Stomach (tissue), 9 donors: ENCODE results near the gene LAMP5. TPM values are rescaled to one million over a fixed set of nuclear protein-coding genes. Genes with fewer than 3 reads are reported as not detected.

Source experiments
- DNase-seq, 2 donors: peaks; one replicate each; pipeline versions ENCODE4 v3.0.0 to v3.0.0-alpha.2; 2013 to 2019
- H3K27ac ChIP-seq, 5 donors: fragments of 200-600 bp in 4 of 5; sonication (generic) in 4 of 5; one replicate each; pipeline ENCODE4 v1.5.1; 2013 to 2019; ENCODE audit warnings: mild to moderate bottlenecking in 1 of 5, moderate library complexity in 1 of 5
- H3K27me3 ChIP-seq, 3 donors: fragments of 200-600 bp; sonication (generic); one replicate each; pipeline ENCODE4 v1.5.1; 2017 to 2019; ENCODE audit warnings: mixed run types in 1 of 3
- H3K36me3 ChIP-seq, 4 donors: fragments of 200-600 bp; sonication (generic); 1 replicate in 3 of 4; 2 replicates in 1 of 4; pipeline ENCODE4 v1.5.1; 2016 to 2019
- H3K4me1 ChIP-seq, 4 donors: fragments of 200-600 bp; sonication (generic); one replicate each; pipeline ENCODE4 v1.5.1; 2016 to 2019
- H3K4me3 ChIP-seq, 4 donors: fragments of 200-600 bp; sonication (generic) in 3 of 4; one replicate each; pipeline ENCODE4 v1.5.1; 2016 to 2019; ENCODE audit warnings: mild to moderate bottlenecking in 1 of 4
- H3K9me3 ChIP-seq, 4 donors: fragments of 200-600 bp; sonication (generic); one replicate each; pipeline ENCODE4 v1.5.1; 2016 to 2019
- EP300 ChIP-seq: sonication (generic); formaldehyde crosslinking; IDR thresholded peaks from one replicate; pipeline ENCODE4 v1.6.1; 2017; ENCODE audit warnings: antibody characterized with exemption
- POLR2A ChIP-seq, 4 donors: fragments of 450-650 bp; IDR thresholded peaks; one replicate each; pipeline ENCODE4 v1.6.1; 2016; ENCODE audit warnings: antibody characterized with exemption in 4 of 4, control low read depth in 2 of 4, mild to moderate bottlenecking in 1 of 4, moderate library complexity in 1 of 4
- POLR2AphosphoS5 ChIP-seq, 3 donors: sonication (generic); formaldehyde crosslinking; IDR thresholded peaks; one replicate each; pipeline ENCODE4 v1.6.1; 2016; ENCODE audit warnings: antibody characterized with exemption in 3 of 3
- WGBS, 5 donors: extraction: QIAGEN DNeasy Blood & Tissue Kit in 3 of 5; methylation state at CpG; one replicate each; pipeline versions ENCODE4 v1.1.5 to v1.1.7; 2013 to 2018; 5-methylcytosine and 5-hydroxymethylcytosine counted together
- intact Hi-C: fragments of 100-400 bp; cut with DNase I; formaldehyde crosslinking; loops from one replicate; pipeline ENCODE4 v1.15.1; 2023; ENCODE audit warnings: low total_unique reads
- polyA plus RNA-seq, 3 donors: library from polyadenylated mRNA; stranded (reverse); fragments of 200-250 nt; gene quantifications; one replicate each; pipeline ENCODE4 v1.2.3, GENCODE V29; 2013
- total RNA-seq, 5 donors: library from RNA; depleted of rRNA; stranded (reverse); fragments of >200 nt; gene quantifications; one replicate each; pipeline versions ENCODE4 v1.1.0 to v1.2.3, GENCODE V29; 2014 to 2016
- TF ChIP-seq, protein P1 (sequence below), 7 experiments: fragments of 450-650 bp in 4 of 7; fragments of 200-600 bp in 3 of 7; sonication (generic) in 3 of 7; IDR thresholded peaks; one replicate each; pipeline ENCODE4 v1.5.1; 2016 to 2019; ENCODE audit warnings: antibody characterized with exemption in 7 of 7, control low read depth in 2 of 7, mild to moderate bottlenecking in 1 of 7
- donor health status: healthy with polysubstance abuse.
- donor health status: Bipolar disorder and iron deficiency.
- donor health status: healthy.

Gene LAMP5
- total and polyA plus RNA-seq, 8 donors: 0.20 to 2.9 (median 0.52) TPM; not detected in 4

GRCh38 chr20:9508696-9509178, 5.7 kb upstream of the LAMP5 start:
- H3K9me3 ChIP-seq: no peaks in the 10 kb centered on the region
- 6 to 13% (median 7%) methylated on average over 10 to 30 of the region's 30 CpGs for WGBS, 5 donors
- no peak for TF ChIP-seq POLR2AphosphoS5 (IDR thresholded peaks at IDR 0.05)
- no peak for TF ChIP-seq POLR2A (IDR thresholded peaks at IDR 0.05)
- no peak for TF ChIP-seq EP300
- TF ChIP-seq, protein P1, sequence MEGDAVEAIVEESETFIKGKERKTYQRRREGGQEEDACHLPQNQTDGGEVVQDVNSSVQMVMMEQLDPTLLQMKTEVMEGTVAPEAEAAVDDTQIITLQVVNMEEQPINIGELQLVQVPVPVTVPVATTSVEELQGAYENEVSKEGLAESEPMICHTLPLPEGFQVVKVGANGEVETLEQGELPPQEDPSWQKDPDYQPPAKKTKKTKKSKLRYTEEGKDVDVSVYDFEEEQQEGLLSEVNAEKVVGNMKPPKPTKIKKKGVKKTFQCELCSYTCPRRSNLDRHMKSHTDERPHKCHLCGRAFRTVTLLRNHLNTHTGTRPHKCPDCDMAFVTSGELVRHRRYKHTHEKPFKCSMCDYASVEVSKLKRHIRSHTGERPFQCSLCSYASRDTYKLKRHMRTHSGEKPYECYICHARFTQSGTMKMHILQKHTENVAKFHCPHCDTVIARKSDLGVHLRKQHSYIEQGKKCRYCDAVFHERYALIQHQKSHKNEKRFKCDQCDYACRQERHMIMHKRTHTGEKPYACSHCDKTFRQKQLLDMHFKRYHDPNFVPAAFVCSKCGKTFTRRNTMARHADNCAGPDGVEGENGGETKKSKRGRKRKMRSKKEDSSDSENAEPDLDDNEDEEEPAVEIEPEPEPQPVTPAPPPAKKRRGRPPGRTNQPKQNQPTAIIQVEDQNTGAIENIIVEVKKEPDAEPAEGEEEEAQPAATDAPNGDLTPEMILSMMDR (IDR thresholded peaks at IDR 0.05): no peak
- H3K36me3 ChIP-seq: no peaks in the 10 kb centered on the region
- H3K4me3 ChIP-seq: no peak overlapping the region
- no peak overlapping the region for H3K27ac ChIP-seq
- peaks cover 0 to 31% (median 20%) of the 10 kb centered on the region in 4 donors for H3K4me1 ChIP-seq
- intact Hi-C loops: no loop called here
- peaks cover 4 to 81% (median 39%) of the 10 kb centered on the region in 3 donors for H3K27me3 ChIP-seq
- no peak for DNase-seq

- H3K4me3 ChIP-seq: no peak overlapping the region
- no peak overlapping the region for H3K27ac ChIP-seq
- peaks cover 4 to 86% (median 39%) of the 10 kb centered on the region in 3 donors for H3K27me3 ChIP-seq
- TF ChIP-seq POLR2A (IDR thresholded peaks at IDR 0.05) (no peak), EP300 (no peak), POLR2AphosphoS5 (IDR thresholded peaks at IDR 0.05) (no peak)
- TF ChIP-seq, protein P1 (IDR thresholded peaks at IDR 0.05): no peak
- H3K36me3 ChIP-seq: no peaks in the 10 kb centered on the region
- no peaks in the 10 kb centered on the region for H3K9me3 ChIP-seq
- intact Hi-C loops: no loop called here
- H3K4me1 ChIP-seq: peaks cover 0 to 32% (median 21%) of the 10 kb centered on the region in 4 donors
- DNase-seq: no peak
- WGBS, 5 donors: 26 to 41% (median 32%) methylated on average over 4 of the region's 4 CpGs
Measured at GRCh38 chr20:9509246-9509645, 5.1 kb upstream of the LAMP5 start.

GRCh38 chr20:9510911-9511310, 3.5 kb upstream of the LAMP5 start:
- peaks cover 9 to 48% (median 34%) of the 10 kb centered on the region in 4 donors for H3K4me1 ChIP-seq
- peaks cover 4 to 89% (median 55%) of the 10 kb centered on the region in 3 donors for H3K27me3 ChIP-seq
- H3K27ac ChIP-seq: no peak overlapping the region
- TF ChIP-seq POLR2AphosphoS5 (IDR thresholded peaks at IDR 0.05) (no peak), EP300 (no peak), POLR2A (IDR thresholded peaks at IDR 0.05) (no peak)
- TF ChIP-seq, protein P1 (IDR thresholded peaks at IDR 0.05): no peak
- 59 to 76% (median 72%) methylated on average over 5 of the region's 5 CpGs for WGBS, 5 donors
- H3K9me3 ChIP-seq: no peaks in the 10 kb centered on the region
- no peak overlapping the region for H3K4me3 ChIP-seq
- no peaks in the 10 kb centered on the region for H3K36me3 ChIP-seq
- no peak for DNase-seq
- intact Hi-C loops: no loop called here

- Histone ChIP-seq H3K36me3 (no peaks in the 10 kb centered on the region), H3K27me3 (peaks cover 0 to 88% (median 34%) of the 10 kb centered on the region in 3 donors), H3K4me3 (peak overlapping the region in 1 of 4 donors; percentile 32), H3K4me1 (peaks cover 14 to 26% (median 21%) of the 10 kb centered on the region in 4 donors), H3K9me3 (no peaks in the 10 kb centered on the region), H3K27ac (no peak overlapping the region)
- TF ChIP-seq POLR2AphosphoS5 (IDR thresholded peaks at IDR 0.05): no peak
- TF ChIP-seq EP300: no peak
- TF ChIP-seq, protein P1 (IDR thresholded peaks at IDR 0.05): no peak
- intact Hi-C loops: no loop called here
- whole genome bisulfite sequencing, 5 donors: 3 to 7% (median 6%) methylated on average over 9 of the region's 9 CpGs
- DNase-seq: no peak
Measured at GRCh38 chr20:9514072-9514460, 324 bp upstream of the LAMP5 start.
